ENCODE results near the gene TKFC. TPM values are rescaled to one million over a fixed set of nuclear protein-coding genes. Genes with fewer than 3 reads are reported as not detected.
A peak's percentile ranks its signal among the peaks of the same experiment; 100 is the strongest.

TKFC gene
- total RNA-seq, 1 donor from 2014 or later, result 6.8 TPM

DNA sequence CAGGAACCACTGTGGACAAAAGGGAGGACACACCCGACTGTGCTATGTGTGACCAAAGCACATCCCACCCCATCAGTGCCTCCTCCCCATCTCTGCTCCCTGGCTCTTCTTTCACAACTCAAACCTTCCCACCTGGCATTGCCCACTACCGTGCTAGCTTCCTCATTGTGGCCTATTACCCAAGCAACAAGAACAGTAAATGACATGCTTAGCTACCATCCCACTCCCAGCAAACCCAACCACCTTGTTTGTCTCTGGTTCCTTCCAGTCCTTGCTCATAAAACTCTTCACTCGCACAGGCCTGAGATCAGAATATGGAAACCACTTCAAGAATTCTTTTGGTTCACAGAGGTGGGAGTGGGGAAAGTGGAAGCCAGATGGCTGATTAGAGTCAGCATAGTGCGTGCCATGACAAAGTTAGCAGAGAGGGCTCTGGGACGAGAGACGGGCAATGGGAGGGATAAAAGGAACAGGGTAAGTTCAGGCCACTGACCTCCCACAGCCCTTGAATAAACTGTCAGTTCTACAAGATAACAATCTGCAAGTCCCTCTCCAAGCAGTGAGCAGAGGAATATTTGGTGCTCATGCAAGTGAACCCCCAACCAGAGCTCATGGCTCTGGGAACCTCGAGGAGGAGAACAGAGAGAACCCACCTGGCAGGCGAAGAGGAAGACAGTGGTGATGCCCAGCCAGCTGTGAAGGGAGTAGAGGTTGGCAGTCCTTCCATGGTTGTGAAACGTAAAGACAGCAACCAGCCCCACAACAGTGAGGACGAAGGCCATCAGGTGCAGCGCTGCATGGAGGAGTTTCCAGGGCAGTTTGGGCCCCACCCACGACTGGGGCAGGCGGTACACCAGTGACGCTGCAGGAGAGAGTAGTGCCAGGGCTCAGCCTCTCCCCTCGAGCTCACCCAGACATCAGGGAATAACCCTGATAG lies 20.4 kb downstream of the TKFC start:
- Histone ChIP-seq H3K36me3 (ENCODE audit: control insufficient read depth in 3 of 3, insufficient read depth in 3 of 3, low read length in 3 of 3) (peaks cover 42 to 52% (median 50%) of the 10 kb centered on the region in 3 donors), H3K4me3 (ENCODE audit: low read length in 3 of 3) (no peak overlapping the region)

DNA sequence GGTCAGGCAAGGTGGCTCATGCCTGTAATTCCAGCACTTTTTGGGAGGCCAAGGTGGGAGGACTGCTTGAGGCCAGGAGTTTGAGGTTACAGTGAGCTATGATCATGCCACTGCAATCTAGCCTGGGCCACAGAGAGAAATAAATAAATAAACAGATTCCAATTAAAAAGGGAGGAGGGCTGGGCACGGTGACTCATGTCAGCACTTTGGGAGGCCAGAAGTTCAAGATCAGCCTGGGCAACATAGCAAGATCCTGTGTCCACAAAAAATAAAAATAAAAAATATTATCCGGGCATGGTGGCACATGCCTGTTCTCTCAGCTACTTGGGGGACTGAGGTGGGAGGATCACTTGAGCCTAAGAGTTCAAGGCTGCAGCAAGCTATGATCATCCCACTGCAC lies 21.2 kb downstream of the TKFC start:
- Histone ChIP-seq H3K27ac (ENCODE audit: low read depth, low read length) (no peak overlapping the region), H3K36me3 (ENCODE audit: control insufficient read depth in 3 of 3, insufficient read depth in 3 of 3, low read length in 3 of 3) (peaks cover 33 to 44% (median 42%) of the 10 kb centered on the region in 3 donors), H3K27me3 (ENCODE audit: control insufficient read depth in 3 of 3, insufficient read depth in 3 of 3, low read length in 3 of 3) (no peaks in the 10 kb centered on the region), H3K4me1 (ENCODE audit: control insufficient read depth in 3 of 3, insufficient read depth in 3 of 3, low read length in 3 of 3) (no peaks in the 10 kb centered on the region), H3K4me3 (ENCODE audit: low read length in 3 of 3) (no peak overlapping the region), H3K9ac (ENCODE audit: low read depth in 1 of 3, low read length in 3 of 3) (peak overlapping the region in 1 of 3 donors; percentile 25), H3K9me3 (ENCODE audit: control insufficient read depth in 3 of 3, low read length in 3 of 3) (no peaks in the 10 kb centered on the region)

More for the DNA sequence above, 20.4 kb downstream of the TKFC start:
- Histone ChIP-seq H3K4me1 (ENCODE audit: control insufficient read depth in 3 of 3, insufficient read depth in 3 of 3, low read length in 3 of 3) (no peaks in the 10 kb centered on the region), H3K27ac (ENCODE audit: low read depth, low read length) (no peak overlapping the region), H3K27me3 (ENCODE audit: control insufficient read depth in 3 of 3, insufficient read depth in 3 of 3, low read length in 3 of 3) (no peaks in the 10 kb centered on the region), H3K9ac (ENCODE audit: low read depth in 1 of 3, low read length in 3 of 3) (peak overlapping the region in 1 of 3 donors; percentile 25), H3K9me3 (ENCODE audit: control insufficient read depth in 3 of 3, low read length in 3 of 3) (no peaks in the 10 kb centered on the region)

- H3K36me3 ChIP-seq (ENCODE audit: control insufficient read depth in 3 of 3, insufficient read depth in 3 of 3, low read length in 3 of 3), result peaks cover 19 to 27% (median 23%) of the 10 kb centered on the region in 3 donors
- peaks cover 8 to 18% (median 16%) of the 10 kb centered on the region in 3 donors for H3K4me1 ChIP-seq (ENCODE audit: control insufficient read depth in 3 of 3, insufficient read depth in 3 of 3, low read length in 3 of 3)
- H3K27me3 ChIP-seq (ENCODE audit: control insufficient read depth in 3 of 3, insufficient read depth in 3 of 3, low read length in 3 of 3), result no peaks in the 10 kb centered on the region
- H3K9me3 ChIP-seq (ENCODE audit: control insufficient read depth in 3 of 3, low read length in 3 of 3), result no peaks in the 10 kb centered on the region
- H3K9ac ChIP-seq (ENCODE audit: low read depth in 1 of 3, low read length in 3 of 3), result no peak overlapping the region
- H3K4me3 ChIP-seq (ENCODE audit: low read length in 3 of 3), result no peak overlapping the region
- no peak overlapping the region for H3K27ac ChIP-seq (ENCODE audit: low read depth, low read length)
Measured at GRCh38 chr11:61356706-61357105, 23.7 kb downstream of the TKFC start.

GRCh38 chr11:61357233-61357893 lies 24.3 kb downstream of the TKFC start:
- H3K9ac ChIP-seq (ENCODE audit: low read depth in 1 of 3, low read length in 3 of 3), result no peak overlapping the region
- peaks cover 18 to 23% (median 18%) of the 10 kb centered on the region in 3 donors for H3K36me3 ChIP-seq (ENCODE audit: control insufficient read depth in 3 of 3, insufficient read depth in 3 of 3, low read length in 3 of 3)
- no peak overlapping the region for H3K4me3 ChIP-seq (ENCODE audit: low read length in 3 of 3)
- H3K9me3 ChIP-seq (ENCODE audit: control insufficient read depth in 3 of 3, low read length in 3 of 3), result no peaks in the 10 kb centered on the region
- H3K27ac ChIP-seq (ENCODE audit: low read depth, low read length), result peak overlapping the region; percentile 20
- no peaks in the 10 kb centered on the region for H3K27me3 ChIP-seq (ENCODE audit: control insufficient read depth in 3 of 3, insufficient read depth in 3 of 3, low read length in 3 of 3)
- H3K4me1 ChIP-seq (ENCODE audit: control insufficient read depth in 3 of 3, insufficient read depth in 3 of 3, low read length in 3 of 3), result peaks cover 8 to 18% (median 17%) of the 10 kb centered on the region in 3 donors

GRCh38 chr11:61357894-61358239 lies 24.8 kb downstream of the TKFC start:
- H3K27me3 ChIP-seq (ENCODE audit: control insufficient read depth in 3 of 3, insufficient read depth in 3 of 3, low read length in 3 of 3), result no peaks in the 10 kb centered on the region
- no peak overlapping the region for H3K27ac ChIP-seq (ENCODE audit: low read depth, low read length)
- H3K4me3 ChIP-seq (ENCODE audit: low read length in 3 of 3), result no peak overlapping the region
- peaks cover 14 to 18% (median 14%) of the 10 kb centered on the region in 3 donors for H3K36me3 ChIP-seq (ENCODE audit: control insufficient read depth in 3 of 3, insufficient read depth in 3 of 3, low read length in 3 of 3)
- H3K4me1 ChIP-seq (ENCODE audit: control insufficient read depth in 3 of 3, insufficient read depth in 3 of 3, low read length in 3 of 3), result peaks cover 12 to 23% (median 21%) of the 10 kb centered on the region in 3 donors
- no peak overlapping the region for H3K9ac ChIP-seq (ENCODE audit: low read depth in 1 of 3, low read length in 3 of 3)
- H3K9me3 ChIP-seq (ENCODE audit: control insufficient read depth in 3 of 3, low read length in 3 of 3), result no peaks in the 10 kb centered on the region

GRCh38 chr11:61358566-61358965 lies 25.5 kb downstream of the TKFC start:
- Histone ChIP-seq H3K27ac (ENCODE audit: low read depth, low read length) (no peak overlapping the region), H3K9ac (ENCODE audit: low read depth in 1 of 3, low read length in 3 of 3) (no peak overlapping the region), H3K4me1 (ENCODE audit: control insufficient read depth in 3 of 3, insufficient read depth in 3 of 3, low read length in 3 of 3) (peaks cover 18 to 30% (median 26%) of the 10 kb centered on the region in 3 donors)

GRCh38 chr11:61359516-61359915 lies 26.5 kb downstream of the TKFC start:
- peak overlapping the region in 2 of 3 donors; percentile 0 to 33 for H3K9ac ChIP-seq (ENCODE audit: low read depth in 1 of 3, low read length in 3 of 3)
- peaks cover 7 to 16% (median 10%) of the 10 kb centered on the region in 3 donors for H3K36me3 ChIP-seq (ENCODE audit: control insufficient read depth in 3 of 3, insufficient read depth in 3 of 3, low read length in 3 of 3)
- no peak overlapping the region for H3K4me3 ChIP-seq (ENCODE audit: low read length in 3 of 3)
- peak overlapping the region; percentile 96 for H3K27ac ChIP-seq (ENCODE audit: low read depth, low read length)
- H3K4me1 ChIP-seq (ENCODE audit: control insufficient read depth in 3 of 3, insufficient read depth in 3 of 3, low read length in 3 of 3), result peaks cover 19 to 30% (median 26%) of the 10 kb centered on the region in 3 donors
- H3K9me3 ChIP-seq (ENCODE audit: control insufficient read depth in 3 of 3, low read length in 3 of 3), result no peaks in the 10 kb centered on the region
- H3K27me3 ChIP-seq (ENCODE audit: control insufficient read depth in 3 of 3, insufficient read depth in 3 of 3, low read length in 3 of 3), result no peaks in the 10 kb centered on the region

More at GRCh38 chr11:61358566-61358965, 25.5 kb downstream of the TKFC start:
- Histone ChIP-seq H3K27me3 (ENCODE audit: control insufficient read depth in 3 of 3, insufficient read depth in 3 of 3, low read length in 3 of 3) (no peaks in the 10 kb centered on the region), H3K9me3 (ENCODE audit: control insufficient read depth in 3 of 3, low read length in 3 of 3) (no peaks in the 10 kb centered on the region), H3K4me3 (ENCODE audit: low read length in 3 of 3) (no peak overlapping the region), H3K36me3 (ENCODE audit: control insufficient read depth in 3 of 3, insufficient read depth in 3 of 3, low read length in 3 of 3) (peaks cover 7 to 13% (median 8%) of the 10 kb centered on the region in 3 donors)

GRCh38 chr11:61361237-61361740 lies 28.3 kb downstream of the TKFC start:
- Histone ChIP-seq H3K9me3 (ENCODE audit: control insufficient read depth in 3 of 3, low read length in 3 of 3) (no peaks in the 10 kb centered on the region), H3K4me3 (ENCODE audit: low read length in 3 of 3) (peak overlapping the region; percentile 92 to 99 (median 98)), H3K9ac (ENCODE audit: low read depth in 1 of 3, low read length in 3 of 3) (peak overlapping the region; percentile 92 to 100 (median 98)), H3K27ac (ENCODE audit: low read depth, low read length) (peak overlapping the region; percentile 96), H3K27me3 (ENCODE audit: control insufficient read depth in 3 of 3, insufficient read depth in 3 of 3, low read length in 3 of 3) (no peaks in the 10 kb centered on the region), H3K36me3 (ENCODE audit: control insufficient read depth in 3 of 3, insufficient read depth in 3 of 3, low read length in 3 of 3) (peaks cover 12 to 20% (median 18%) of the 10 kb centered on the region in 3 donors), H3K4me1 (ENCODE audit: control insufficient read depth in 3 of 3, insufficient read depth in 3 of 3, low read length in 3 of 3) (peaks cover 19 to 30% (median 26%) of the 10 kb centered on the region in 3 donors)

GRCh38 chr11:61361741-61362541 lies 28.9 kb downstream of the TKFC start, which contains the start of the genes CYB561A3 and TMEM138:
CYB561A3 (minus strand) TSS chr11:61361882; CDS start chr11:61356713, 5,169 bp downstream.
TMEM138 (plus strand) TSS chr11:61362374; CDS start chr11:61364391, 2,017 bp downstream.
- peak within 1 kb of the TSS; percentile 92 to 99 (median 98) for H3K4me3 ChIP-seq (ENCODE audit: low read length in 3 of 3)
- no peaks in the 10 kb centered on the region for H3K27me3 ChIP-seq (ENCODE audit: control insufficient read depth in 3 of 3, insufficient read depth in 3 of 3, low read length in 3 of 3)
- peak within 1 kb of the TSS; percentile 92 to 100 (median 98) for H3K9ac ChIP-seq (ENCODE audit: low read depth in 1 of 3, low read length in 3 of 3)
- peaks cover 15 to 25% (median 24%) of the 10 kb centered on the region in 3 donors for H3K36me3 ChIP-seq (ENCODE audit: control insufficient read depth in 3 of 3, insufficient read depth in 3 of 3, low read length in 3 of 3)
- H3K4me1 ChIP-seq (ENCODE audit: control insufficient read depth in 3 of 3, insufficient read depth in 3 of 3, low read length in 3 of 3), result peaks cover 19 to 30% (median 26%) of the 10 kb centered on the region in 3 donors
- peak within 1 kb of the TSS; percentile 96 for H3K27ac ChIP-seq (ENCODE audit: low read depth, low read length)
- H3K9me3 ChIP-seq (ENCODE audit: control insufficient read depth in 3 of 3, low read length in 3 of 3), result no peaks in the 10 kb centered on the region

All from skeletal muscle tissue (tissue), 4 donors.